NCI-H446 (cell line): ENCODE results near the gene TSSC4.
"Not testable (repeated sequence)": the region's sequence is repeated elsewhere in the genome, so short reads cannot be mapped to it uniquely, and the experiment has no call there.

Source experiments
- DNase-seq, 2 experiments: peaks; one replicate each; lab custom pipeline; 2025; lab: John Stamatoyannopoulos, UW

Gene TSSC4

DNA sequence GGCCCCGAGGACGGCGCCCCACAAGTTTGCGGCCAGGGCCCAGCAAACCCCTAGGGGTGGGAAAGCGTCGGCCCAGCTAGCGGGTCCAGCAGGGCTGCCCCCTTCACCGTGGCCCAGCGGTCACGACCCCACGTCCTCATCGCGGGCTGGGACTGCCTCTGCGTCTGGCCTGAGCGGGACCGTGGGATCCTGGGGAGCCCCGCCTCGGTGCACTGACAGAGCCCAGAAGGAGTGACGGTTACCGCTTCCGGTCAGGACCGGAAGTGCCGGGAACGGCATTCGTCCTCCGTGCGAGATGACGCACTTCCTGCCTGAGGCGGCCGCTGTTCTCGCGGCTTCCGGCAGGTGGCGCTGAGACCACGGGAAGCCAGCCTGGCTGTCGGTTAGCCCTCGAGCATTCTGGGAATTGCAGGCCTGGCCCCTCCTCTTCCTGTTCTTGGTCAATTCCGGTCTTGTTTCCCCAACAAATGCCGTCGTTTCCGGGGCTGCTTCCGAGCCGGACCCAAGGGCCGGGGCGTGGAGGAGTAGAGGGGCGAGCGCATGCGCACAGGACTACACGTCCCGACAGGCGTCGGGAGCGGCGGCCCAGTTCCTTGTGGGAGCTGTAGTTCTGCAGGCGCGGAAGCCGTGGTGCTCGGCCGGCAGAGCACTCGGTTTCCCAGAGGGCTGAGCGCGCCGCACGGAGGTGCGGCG lies at the start of gene TSSC4:
TSS of gene TSSC4 (plus strand) at position 682 of the 693 bp plus-strand sequence. CDS start 1,884 bp downstream, outside the sequence.
- DNase-seq: peak; percentile 99 to 100

DNA sequence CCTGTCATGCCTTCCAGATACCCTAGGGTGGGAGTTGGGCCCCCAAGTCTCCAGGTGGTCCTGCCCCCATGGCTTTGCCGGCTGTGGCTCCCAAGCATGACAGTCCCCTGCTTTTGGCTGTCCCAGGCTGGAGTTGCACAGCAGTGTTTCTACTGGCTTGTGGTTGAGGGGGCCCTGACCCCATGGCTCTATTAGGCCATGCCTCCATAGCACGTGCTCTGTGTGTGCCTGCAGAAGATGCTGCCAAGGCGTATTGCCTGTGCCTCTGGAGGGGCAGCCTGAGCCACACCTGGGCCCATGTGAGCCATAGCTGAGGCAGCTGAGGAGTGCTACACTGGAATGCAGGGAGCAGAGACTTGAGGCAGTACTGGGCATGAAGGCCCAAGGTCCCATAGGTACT lies 48.8 kb upstream of the TSSC4 start:
- no peak for DNase-seq

DNA sequence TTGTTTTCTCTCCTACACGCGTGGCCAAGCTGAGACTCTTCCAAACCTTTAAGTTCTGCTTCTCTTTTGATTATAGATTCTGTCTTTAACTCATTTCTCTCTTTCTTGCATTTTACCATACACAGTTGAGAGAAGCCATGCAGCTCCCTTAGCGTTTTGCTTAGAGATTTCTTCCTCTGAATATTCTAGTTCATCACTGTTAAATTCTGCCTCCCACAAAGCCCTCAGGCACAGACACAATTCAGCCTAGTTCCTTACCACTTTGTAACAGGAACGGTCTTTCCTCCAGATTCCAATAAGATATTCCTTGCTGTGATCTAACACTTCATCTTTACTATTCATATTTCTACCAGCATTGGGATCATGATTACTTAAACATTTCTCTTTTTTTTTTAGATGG lies 48.1 kb upstream of the TSSC4 start:
- DNase-seq: no peak

DNA sequence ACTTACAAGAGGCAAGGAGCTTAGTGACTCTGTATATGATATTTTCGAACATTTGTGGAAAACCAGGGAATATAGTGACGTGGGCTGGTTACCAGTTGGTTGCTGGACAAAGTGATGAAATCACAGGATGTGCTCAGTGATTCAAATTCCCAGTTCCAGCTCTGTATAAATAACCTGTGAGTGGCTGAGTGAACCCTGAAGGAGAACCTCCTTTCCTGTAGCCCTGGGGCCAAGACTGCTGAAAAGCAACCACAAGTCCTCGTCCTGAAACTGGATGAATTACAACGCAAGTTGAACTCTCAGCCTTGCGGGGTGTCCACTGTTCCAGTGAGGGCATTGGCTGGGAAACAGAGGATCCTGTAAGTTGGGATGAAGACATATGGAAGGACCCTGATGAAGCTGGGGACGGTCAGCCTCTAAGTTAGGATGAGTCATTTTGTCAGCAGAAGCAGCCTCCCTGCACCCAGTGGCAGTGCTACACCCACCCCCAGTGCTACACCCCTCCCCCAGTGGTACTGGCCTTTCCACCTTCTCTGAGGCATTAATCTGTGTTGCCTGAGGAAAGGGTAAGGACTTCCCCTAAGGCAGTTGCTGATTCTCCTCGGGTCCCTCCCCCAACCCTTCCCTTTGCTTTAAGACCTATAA lies 45.4 kb upstream of the TSSC4 start:
- DNase-seq: no peak

DNA sequence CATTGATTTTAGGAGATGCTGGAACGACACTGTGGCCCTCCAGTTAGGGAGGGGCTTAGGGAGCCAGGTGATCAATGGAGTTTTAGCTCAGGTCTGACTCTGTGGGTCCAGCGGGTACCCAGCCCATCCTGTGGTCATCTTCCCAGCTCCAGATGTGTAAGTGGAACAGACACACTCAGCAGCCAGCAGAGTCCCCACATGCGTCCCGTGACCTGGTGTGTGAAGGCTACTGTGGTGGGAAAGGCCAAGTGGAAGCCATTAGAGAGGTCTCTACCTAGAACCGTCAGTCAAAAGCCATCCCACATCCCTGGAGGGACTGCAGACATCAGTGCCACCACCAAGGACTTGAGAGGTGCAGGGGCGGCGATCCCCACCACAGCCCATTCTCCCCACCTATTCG lies 43.3 kb upstream of the TSSC4 start:
- no peak for DNase-seq

DNA sequence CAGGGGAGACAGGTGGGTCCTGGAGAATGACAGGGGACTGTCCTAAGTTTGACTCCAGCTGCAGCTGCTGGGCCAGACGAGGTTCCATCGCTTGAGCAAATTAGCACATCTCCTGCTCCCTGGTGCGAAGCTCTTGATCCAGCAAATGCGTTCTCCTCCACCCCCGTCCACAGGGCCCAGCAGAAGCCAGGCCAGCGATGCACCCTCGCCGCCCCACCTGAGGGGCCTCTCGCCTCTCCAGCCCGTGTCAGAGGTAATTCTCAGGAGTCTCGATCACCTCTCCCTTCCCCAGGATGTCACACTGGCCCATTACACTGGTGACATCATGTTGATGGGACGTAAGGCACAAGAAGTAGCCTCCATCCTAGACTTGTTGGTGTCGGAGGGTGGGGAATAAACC lies 42.9 kb upstream of the TSSC4 start:
- not testable (repeated sequence) for DNase-seq

DNA sequence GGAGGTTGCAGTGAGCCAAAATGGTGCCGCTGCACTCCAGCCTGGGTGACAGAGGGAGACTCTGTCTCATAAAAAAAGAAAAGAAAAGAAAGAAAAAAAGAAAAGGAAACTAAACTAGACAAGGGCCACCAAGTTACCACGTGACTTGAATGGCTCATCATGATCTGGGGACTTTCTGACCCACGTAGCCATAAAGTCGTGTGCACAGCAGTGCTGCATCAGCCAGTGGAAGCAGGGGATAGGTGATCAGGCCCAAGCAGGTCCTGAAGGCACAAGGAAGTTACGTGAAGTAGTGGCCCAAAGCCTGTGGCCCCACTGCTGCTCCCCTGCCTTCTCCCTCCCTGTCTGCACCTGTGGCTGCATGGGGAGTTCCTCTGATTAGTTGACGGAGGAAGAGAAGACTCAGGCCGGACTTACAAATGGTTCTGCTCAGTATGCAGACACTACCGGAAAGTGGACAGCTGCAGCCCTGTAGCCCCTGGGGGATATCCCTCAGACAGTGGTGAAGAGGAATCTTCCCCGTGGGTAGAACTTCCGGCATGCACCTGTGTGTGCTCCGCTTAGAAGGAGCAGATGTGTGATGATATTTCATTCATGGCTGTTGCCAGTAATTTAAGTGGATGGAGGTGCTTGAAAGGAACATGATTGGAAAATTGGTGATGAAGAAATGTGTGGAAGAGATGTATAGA lies 41.7 kb upstream of the TSSC4 start:
- DNase-seq: no peak

DNA sequence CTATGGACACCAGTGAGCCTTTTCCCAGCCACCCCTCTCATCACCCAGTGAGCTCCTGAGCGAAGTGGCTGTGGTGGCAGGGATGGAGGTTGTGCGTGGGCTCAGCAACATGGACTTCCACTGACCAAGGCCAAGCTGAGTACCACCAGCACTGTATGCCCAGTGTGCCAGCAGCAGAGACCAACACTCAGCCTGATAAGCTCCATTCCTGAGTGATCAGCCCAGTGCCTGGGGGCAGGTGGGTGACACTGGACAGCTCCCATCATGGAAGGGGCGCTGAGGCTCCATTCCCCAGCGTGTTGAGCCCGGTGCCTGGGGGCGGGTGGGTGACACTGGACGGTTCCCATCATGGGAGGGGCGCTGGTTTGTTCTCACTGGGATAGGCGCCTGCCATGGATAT lies 41.0 kb upstream of the TSSC4 start:
- DNase-seq: no peak

DNA sequence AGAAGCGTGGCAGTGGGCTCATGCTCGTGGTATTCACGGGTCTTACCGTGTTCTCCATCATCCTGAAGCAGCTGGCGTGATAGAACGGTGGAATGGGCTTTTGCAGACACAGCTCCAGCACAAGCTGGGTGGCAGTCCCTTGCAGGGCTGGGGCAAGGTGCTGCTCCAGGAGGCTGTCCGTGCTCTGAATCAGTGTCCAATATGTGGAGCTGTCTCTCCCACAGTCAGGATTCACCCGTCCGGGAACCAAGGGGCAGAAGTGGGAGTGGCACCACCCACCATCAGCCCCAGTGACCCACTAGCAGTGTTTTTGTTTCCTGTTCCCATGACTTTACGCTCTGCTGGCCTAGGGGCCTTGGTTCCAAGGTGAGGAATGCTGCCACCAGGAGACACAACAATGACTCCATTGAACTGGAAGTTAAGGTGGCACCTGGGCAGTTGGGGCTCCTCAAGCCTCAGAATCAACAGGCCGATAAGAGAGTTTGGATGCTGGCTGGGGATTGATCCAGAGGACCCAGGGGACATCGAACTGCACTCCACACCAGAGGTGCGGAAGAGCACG lies 40.4 kb upstream of the TSSC4 start:
- no peak for DNase-seq

DNA sequence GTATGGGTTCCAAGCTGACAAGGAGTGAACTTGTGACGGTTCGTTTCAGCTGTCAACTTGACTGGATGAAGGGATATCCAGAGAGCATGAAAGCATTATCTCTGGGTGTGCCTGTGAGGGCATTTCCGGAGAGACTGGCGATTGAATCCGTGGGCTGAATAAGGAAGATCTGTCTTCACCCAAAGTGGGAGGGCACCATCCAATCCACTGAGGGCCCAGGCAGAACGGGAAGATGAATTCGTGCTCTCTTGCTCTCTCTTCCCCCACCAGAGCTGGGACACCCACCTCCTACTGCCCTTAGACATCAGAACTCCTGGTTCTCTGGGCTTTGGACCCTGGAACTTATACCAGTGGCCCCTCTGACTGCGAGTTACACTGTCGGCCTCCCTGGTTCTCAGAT lies 39.0 kb upstream of the TSSC4 start:
- DNase-seq: no peak

DNA sequence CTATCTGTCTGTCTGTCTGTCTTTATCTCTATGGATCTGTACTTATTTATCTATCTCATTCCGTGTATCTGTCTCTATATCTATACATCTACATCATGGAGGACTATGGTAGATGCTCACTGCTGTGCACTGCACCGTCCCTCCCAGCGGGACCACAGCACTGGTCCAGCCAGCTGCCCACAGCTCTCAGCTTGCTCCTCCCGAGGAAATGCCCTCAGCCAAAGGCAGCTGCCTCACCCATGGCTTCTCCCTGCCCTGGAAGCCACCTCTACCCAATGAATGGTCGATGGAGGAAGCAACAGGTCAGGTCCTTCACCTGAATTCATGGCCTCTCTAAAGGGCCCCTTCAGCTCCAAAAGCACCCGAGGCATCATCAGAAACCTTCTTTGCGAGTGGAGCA lies 38.1 kb upstream of the TSSC4 start:
- DNase-seq: no peak

DNA sequence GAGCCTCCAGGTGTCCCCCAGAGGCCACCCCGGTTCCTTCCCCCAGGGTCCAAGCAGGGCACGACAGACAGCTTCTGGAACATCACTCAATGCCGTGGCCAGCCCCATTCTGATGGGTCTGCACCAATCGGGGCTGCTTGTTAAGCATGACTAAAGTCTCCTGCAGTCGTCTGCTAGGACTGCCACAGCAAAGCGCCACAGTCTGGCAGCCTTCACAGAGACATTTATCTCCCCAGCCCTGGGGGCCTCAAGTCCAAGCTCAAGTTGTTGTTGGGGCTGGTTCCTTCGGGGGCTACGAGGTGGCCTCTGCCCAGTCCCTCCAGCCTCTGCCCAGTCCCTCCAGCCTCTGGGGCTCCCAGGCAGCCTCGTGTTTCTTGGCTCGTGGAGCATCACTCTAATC lies 37.4 kb upstream of the TSSC4 start:
- no peak for DNase-seq

DNA sequence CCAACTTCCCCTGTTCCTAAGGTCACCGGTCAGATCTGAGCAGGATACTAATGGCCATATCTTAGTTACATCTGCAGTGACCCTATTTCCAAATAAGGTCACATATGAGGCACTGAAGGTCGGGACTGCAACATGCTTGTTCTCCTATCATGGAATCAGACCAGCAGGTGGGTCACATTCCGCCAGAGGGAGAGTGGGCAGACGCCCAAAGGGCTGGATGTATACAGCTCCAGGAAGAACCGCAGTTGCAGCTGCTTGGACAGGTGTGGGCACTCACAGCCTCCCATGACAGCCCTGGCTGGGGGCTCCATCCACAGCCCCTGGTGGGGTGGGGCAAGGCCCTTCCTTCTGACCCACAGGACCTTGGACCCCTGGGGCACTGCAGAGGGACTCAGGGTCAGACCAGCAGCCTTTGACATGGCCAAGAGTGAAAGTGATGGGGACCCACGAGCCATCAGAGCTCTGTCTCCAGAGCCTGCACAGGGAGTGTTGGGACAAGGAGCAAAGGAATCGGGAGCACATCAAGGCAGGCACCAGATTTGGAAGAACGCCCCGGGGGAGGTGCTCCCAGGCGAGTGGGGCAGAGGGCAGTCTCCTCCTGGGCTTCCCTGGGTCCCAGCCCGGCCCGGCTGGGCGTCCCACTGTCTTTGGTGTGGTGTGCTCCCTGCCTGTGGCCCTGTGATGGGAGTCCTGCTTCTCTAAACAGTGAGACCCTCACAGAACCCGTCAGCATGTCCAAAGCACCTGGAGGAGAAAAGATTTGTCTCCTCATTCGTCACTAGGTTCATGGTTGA lies 36.8 kb upstream of the TSSC4 start:
- no peak for DNase-seq

DNA sequence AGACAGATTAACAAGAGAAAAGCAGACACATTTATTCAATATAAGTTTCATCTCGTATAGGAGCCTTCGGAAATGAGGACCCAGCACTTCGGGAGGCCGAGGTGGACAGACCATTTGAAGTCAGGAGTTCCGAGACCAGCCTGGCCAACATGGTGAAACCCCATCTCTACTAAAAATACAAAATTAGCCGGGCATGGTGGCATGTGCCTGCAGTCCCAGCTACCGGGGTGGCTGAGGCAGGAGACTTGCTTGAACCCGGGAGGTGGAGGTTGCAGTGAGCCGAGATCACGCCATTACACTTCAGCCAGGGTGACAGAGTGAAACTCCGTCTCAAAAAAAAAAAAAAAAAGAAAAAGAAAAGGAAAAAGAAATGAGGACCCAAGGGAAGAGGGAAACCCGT lies 36.2 kb upstream of the TSSC4 start:
- DNase-seq: not testable (repeated sequence)

DNA sequence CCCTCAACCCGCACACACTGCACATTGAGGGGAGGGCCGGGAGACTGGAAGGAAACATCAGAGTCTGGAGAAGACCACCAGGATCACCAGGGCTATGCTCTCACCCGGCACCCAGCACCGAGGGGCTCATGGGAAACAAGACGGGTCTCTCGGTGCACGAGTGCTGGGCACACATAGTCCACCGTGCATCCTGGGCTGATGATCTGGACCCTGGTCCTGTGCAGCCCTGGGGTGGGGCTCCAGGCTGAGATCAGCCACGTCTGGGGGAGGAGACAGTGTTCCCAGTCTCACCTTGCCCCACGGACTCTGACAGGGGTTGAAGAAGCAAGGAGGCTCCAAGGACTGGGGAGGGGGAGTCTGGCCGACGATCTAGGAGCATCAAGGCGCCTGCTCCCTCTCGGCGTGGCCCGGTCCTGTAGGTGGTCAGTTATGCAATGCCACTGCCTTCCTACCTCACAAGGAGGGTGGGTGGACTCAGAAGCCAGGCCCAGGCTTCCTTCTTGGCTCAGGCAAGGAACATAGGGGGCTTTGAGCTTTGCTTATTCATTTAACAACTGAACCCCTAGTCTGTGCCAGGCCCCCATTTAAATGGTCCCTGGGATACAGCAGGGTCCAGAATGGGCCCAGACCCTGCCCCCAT lies 34.9 kb upstream of the TSSC4 start:
- no peak for DNase-seq

DNA sequence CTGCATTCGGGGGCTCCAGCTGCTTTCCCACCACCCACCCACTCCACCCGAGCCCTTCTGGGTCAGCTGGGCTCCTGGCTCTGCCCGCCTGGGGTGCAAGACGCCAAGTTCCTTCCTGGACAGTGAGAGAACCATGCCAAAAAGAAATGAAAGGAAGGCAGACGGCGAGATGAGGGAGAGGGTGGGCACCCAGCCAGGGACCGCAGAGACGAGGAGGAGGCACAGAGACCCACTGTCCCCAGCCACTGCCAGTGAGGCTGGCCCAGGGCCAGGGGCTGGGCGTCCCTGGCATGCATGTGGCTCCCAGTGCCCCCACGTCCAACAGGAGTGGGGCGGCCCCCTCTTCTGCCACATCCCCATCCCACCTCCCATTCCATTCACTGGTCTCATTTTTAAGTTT lies 34.3 kb upstream of the TSSC4 start:
- DNase-seq: peak in 1 of 2 experiments; percentile 56

DNA sequence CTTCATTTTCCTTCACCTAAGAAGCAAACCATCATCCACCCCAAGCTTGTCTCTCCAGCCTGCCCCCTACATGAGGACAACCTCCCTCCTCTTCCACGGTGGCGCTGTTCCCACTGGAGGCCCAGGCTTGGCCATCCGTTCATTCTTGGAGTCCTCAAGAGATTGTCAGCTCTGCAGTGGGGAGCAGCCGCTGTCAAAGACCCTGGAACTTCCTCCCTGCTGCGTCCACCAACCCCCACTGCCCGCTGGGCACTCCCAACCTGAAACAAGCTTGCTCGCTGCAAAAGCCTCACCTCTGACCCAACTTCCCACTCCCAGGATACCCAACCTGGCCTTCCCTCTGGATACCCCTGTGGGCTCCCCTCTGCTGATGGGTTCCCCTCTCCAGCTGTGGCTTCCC lies 33.8 kb upstream of the TSSC4 start:
- DNase-seq: no peak

DNA sequence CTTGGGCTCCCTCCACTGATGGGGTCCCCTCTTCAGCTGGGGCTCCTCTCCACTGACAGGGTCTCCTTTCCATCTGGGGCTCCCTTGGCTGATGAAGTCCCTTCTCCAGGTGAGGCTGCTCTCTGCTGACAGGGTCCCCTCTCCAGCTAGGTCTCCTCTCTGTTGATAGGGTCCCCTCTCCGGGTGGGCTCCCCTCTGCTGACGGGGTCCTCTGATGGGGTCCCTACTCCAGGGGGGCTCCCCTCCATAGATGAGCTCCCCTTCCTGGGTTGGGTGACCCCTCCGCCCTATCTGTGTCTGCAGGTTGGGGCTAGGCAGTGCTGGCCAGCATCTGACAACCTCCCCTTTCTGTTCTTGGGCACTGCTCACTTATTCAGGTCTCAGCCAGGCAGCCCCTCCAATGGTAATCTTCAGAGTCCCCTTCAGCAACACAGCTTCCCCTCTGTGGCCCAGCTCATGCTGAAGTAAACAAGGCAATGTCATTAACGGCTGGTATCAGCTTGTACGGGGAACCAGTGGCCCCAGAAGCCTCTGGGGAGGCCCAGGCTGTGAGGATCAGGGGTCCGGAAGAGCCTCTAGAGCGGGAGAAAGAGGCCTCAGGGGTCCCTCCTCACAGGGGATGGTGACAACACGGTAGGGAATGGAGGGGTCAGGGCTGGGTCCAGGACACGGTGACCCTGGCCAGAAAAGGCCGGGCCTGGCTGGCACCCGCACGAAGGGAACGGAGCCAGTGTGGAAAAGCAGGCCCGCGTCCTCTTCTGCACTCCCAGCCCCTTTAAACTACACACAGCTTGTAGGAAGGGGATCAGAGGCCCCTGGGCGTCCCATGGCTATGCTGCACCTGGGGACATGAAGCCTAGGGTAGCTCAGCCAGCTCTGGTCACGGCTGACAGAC lies 33.0 kb upstream of the TSSC4 start:
- no peak for DNase-seq

DNA sequence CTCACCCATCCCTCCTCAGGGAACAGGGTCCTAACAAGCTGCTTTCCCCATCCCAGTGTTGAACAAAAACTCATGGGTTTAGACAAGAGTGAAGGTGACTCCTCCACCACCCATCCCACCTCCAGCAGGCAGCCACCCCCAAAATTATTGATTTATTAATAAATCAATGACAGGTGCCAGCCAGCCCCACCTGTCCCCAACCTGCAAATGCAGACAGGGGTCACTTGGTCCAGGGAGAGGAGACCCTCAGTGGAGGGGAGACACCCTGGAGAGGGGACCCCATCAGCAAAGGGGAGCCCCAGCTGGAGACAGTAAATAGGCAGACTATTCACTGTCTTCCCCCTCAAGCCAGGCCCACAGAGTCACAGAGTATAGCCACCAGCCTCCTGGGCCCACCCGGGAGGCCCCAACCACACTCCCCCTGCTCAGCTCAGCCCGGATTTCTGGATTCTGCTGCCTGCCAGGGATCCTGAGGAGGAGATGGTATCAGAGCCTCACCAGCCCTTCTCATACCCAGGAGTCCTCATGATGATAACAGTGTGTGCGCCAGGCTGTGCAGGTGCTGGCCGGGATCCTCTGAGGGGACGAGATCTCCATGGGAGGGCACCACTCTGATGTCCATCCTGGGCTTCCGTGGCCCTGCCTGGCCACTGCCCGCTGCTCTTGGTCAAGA lies 32.2 kb upstream of the TSSC4 start:
- no peak for DNase-seq

DNA sequence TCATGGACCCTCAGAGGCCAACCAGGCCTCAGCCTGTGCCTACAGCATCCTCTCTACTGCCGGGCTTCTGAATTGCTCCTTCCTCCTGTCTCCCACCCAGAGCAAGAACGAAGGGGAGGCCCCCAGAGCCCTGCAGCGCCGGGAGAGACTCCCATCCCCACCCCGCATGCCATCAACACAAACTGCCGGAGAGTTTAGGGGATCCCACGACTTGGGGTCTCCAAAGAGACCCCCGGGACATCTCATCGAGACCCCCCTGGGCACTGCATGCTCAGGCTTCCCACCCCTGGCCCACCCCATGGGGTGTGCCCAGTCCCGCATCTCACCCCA lies 31.7 kb upstream of the TSSC4 start:
- DNase-seq: no peak
